Keratinocyte (primary cell): Measurements from ENCODE around the gene TLL2.
A peak's percentile ranks its signal among the peaks of the same experiment; 100 is the strongest.

Source experiments
- CTCF ChIP-seq, 3 experiments: IDR thresholded peaks in 1 of 3; conservative IDR thresholded peaks in 1 of 3; optimal IDR thresholded peaks in 1 of 3; 2 replicates in 2 of 3; 3 replicates in 1 of 3; pipeline versions ENCODE3 to v1.5.1; 2011; ENCODE audit warnings: low read length in 3 of 3, mild to moderate bottlenecking in 3 of 3, moderate library complexity in 2 of 3, control low read depth in 1 of 3, inconsistent platforms in 1 of 3; ENCODE audit not compliant: insufficient read depth in 2 of 3; ENCODE audit errors: extremely low read depth in 1 of 3
- EZH2 ChIP-seq: IDR thresholded peaks from one replicate; pipeline ENCODE4 v1.6.1; 2012; ENCODE audit warnings: inconsistent platforms, mild to moderate bottlenecking, low read length, moderate library complexity

GRCh38 chr10:96370584-96371157 is 143.1 kb downstream of the TLL2 start:
- TF ChIP-seq CTCF (optimal IDR thresholded peaks at IDR 0.05 in 1 of 3, IDR thresholded peaks at IDR 0.05 in 1 of 3, conservative IDR thresholded peaks at IDR 0.05 in 1 of 3; ENCODE audit: extremely low read depth in 1 of 3, insufficient read depth in 2 of 3, low read length in 3 of 3) (peak; percentile 79 to 95 (median 85)), EZH2 (no peak)
